Kidney (tissue), 14 donors: ENCODE results near the gene AUTS2. TPM values are rescaled to one million over a fixed set of nuclear protein-coding genes. Genes with fewer than 3 reads are reported as not detected.

Experiments used
- DNase-seq, 5 donors: peaks; one replicate each; pipeline ENCODE4 v3.0.0-alpha.2; 2013 to 2020
- FAIRE-seq: peaks from 2 replicates; lab custom pipeline; 2012; peaks lifted over from hg19 to GRCh38; lab: Jason Lieb, UNC
- H3K27ac ChIP-seq, 2 donors: one replicate each; pipeline ENCODE4 v1.7.0; 2013; ENCODE audit warnings: low read depth in 2 of 2, low read length in 2 of 2, inconsistent platforms in 1 of 2
- H3K27me3 ChIP-seq: one replicate; pipeline ENCODE4 v1.7.1; 2013; ENCODE audit warnings: low read length, inconsistent platforms; ENCODE audit not compliant: control insufficient read depth, insufficient read depth
- H3K36me3 ChIP-seq, 3 donors: one replicate each; pipeline versions ENCODE4 v1.7.0 to v1.7.1; 2013; ENCODE audit warnings: low read length in 3 of 3, control low read depth in 1 of 3, inconsistent platforms in 1 of 3; ENCODE audit not compliant: insufficient read depth in 3 of 3, control insufficient read depth in 2 of 3
- H3K4me1 ChIP-seq, 3 donors: one replicate each; pipeline versions ENCODE4 v1.7.0 to v1.7.1; 2013; ENCODE audit warnings: low read length in 3 of 3, inconsistent platforms in 1 of 3, low read depth in 1 of 3; ENCODE audit not compliant: control insufficient read depth in 2 of 3, insufficient read depth in 2 of 3
- H3K4me3 ChIP-seq, 3 donors: one replicate each; pipeline versions ENCODE4 v1.7.0 to v1.8.1; 2013; ENCODE audit warnings: low read length in 3 of 3, control low read depth in 1 of 3, inconsistent platforms in 1 of 3
- H3K9ac ChIP-seq, 3 donors: one replicate each; pipeline versions ENCODE4 v1.7.0 to v1.7.1; 2013; ENCODE audit warnings: low read length in 3 of 3, control low read depth in 1 of 3, inconsistent platforms in 1 of 3
- H3K9me3 ChIP-seq, 3 donors: one replicate each; pipeline versions ENCODE4 v1.7.0 to v1.7.1; 2013; ENCODE audit warnings: low read length in 3 of 3, control low read depth in 1 of 3, inconsistent platforms in 1 of 3; ENCODE audit not compliant: control insufficient read depth in 2 of 3, insufficient read depth in 1 of 3
- intact Hi-C: fragments of 100-400 bp; cut with DNase I; formaldehyde crosslinking; loops from one replicate; pipeline ENCODE4 v1.11.1; 2022
- polyA plus RNA-seq: library from polyadenylated mRNA; stranded (reverse); fragments of 350-450 nt; fragmentation: Illumina TruSeq; extraction: RNeasy Lipid Tissue Mini Kit (QIAGEN cat#74804); gene quantifications from one replicate; pipeline ENCODE4 v1.2.3, GENCODE V29; 2014; ENCODE audit warnings: low read depth, low replicate concordance; ENCODE audit not compliant: insufficient read depth
- total RNA-seq: library from RNA; stranded (reverse); fragmentation: NEBNext Ultra II Directional; extraction: Animal tissue kit (Norgen Biotek cat#: 25700); gene quantifications from one replicate; pipeline ENCODE4 v1.2.1, GENCODE V29; 2021
- TF ChIP-seq, protein P1 (sequence below): IDR thresholded peaks from 3 replicates; pipeline ENCODE4 v1.5.1; 2012; ENCODE audit warnings: mild to moderate bottlenecking, moderate library complexity, borderline replicate concordance; ENCODE audit not compliant: insufficient read depth; ENCODE audit errors: extremely low read depth
- donor health status: control.
- donor health status: control.
- donor health status: control.
- donor health status: control.
- donor health status: control.
- donor health status: DM: yes; HTN: yes; CAD: no.
- donor health status: Normal renal cell carcinoma (clear cell type).

AUTS2 gene
- total and polyA plus RNA-seq, 2 donors from 2014 or later: 5.2 to 33.8 TPM

DNA sequence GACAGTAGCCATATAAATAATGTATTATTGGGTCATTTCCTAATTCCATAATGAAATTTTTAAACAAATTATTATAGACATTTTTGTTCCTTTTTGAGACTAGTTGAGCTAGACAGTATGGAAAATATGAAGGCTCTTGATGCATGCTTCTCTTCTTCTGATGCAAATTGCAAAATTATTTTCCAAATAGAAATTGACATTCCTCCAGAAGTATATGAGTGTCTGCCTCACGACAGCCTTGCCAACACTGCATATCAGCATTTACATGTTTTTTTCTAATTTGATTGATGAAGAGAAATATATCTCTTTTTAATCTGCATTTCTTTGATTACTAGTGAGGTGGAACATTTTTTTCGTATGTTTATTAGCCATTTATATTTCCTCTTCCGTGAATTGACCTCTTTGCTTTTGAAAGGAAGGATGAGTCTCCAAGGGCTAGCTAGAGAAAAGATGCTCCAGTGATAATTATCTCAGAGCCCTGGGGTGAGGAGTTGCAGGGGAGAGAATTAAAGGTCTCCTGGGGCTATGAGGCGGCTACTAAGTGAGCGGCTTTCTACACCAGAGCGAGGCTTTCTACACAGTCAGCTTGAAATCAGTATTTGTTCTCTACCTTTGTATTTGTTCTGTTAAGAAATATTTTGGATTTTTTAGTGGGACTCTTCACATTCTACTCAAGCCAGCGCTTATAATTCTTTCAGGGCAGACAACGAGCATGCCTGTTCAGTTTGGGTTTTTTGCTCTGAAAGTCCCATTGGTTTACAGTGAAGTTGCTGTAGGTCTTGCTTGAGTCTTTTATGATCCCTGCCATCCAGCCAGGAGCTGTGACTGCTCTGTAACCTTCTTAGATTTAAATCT lies 821.5 kb downstream of the AUTS2 start:
- Histone ChIP-seq H3K27ac (no peak overlapping the region), H3K4me3 (no peak overlapping the region), H3K27me3 (no peaks in the 10 kb centered on the region), H3K9me3 (no peaks in the 10 kb centered on the region), H3K9ac (no peak overlapping the region), H3K36me3 (no peaks in the 10 kb centered on the region), H3K4me1 (no peaks in the 10 kb centered on the region)
- FAIRE-seq (no peak), DNase-seq (no peak)
- intact Hi-C loops: no loop called here
- TF ChIP-seq, protein P1, sequence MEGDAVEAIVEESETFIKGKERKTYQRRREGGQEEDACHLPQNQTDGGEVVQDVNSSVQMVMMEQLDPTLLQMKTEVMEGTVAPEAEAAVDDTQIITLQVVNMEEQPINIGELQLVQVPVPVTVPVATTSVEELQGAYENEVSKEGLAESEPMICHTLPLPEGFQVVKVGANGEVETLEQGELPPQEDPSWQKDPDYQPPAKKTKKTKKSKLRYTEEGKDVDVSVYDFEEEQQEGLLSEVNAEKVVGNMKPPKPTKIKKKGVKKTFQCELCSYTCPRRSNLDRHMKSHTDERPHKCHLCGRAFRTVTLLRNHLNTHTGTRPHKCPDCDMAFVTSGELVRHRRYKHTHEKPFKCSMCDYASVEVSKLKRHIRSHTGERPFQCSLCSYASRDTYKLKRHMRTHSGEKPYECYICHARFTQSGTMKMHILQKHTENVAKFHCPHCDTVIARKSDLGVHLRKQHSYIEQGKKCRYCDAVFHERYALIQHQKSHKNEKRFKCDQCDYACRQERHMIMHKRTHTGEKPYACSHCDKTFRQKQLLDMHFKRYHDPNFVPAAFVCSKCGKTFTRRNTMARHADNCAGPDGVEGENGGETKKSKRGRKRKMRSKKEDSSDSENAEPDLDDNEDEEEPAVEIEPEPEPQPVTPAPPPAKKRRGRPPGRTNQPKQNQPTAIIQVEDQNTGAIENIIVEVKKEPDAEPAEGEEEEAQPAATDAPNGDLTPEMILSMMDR: no peak

DNA sequence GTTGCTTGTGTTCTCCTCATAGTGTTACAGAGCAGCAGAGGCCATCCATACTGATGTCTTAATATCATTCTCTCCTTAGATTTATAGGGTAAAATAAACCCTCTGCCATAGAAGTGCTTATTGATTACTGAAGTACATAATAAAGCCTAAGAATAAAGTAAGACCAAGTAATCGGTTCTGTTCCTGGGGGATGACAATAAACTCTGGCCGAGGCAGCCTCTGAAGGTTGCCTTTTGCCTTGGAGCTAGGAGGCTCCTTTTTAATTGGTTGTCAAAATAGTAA lies 822.0 kb downstream of the AUTS2 start:
- no peak overlapping the region for H3K27ac ChIP-seq
- H3K4me1 ChIP-seq: no peaks in the 10 kb centered on the region
- no peak for DNase-seq
- H3K9ac ChIP-seq: no peak overlapping the region
- H3K4me3 ChIP-seq: no peak overlapping the region
- no peak for FAIRE-seq
- H3K27me3 ChIP-seq: no peaks in the 10 kb centered on the region
- intact Hi-C loops: no loop called here
- H3K36me3 ChIP-seq: no peaks in the 10 kb centered on the region
- TF ChIP-seq, protein P1: no peak
- no peaks in the 10 kb centered on the region for H3K9me3 ChIP-seq

DNA sequence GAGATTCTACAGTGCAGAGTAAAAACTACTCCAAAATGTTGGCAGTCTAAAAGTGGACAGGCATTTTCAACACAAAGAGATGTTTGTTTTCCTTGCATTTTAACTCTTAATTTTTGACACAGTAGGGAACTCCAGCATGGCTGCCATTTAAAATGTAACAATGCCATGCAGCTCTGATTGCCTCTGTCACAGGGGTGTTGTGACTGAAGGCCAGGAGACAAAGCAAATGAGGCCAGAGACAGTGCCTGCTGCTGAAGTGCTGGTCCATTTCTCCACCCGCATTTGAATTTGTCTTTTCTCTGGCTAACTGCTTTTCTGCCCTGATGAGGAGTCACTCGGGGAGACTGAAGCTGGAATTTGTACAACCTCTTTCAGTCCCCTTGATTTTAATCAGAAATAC lies 823.0 kb downstream of the AUTS2 start:
- Histone ChIP-seq H3K27ac (no peak overlapping the region), H3K36me3 (no peaks in the 10 kb centered on the region), H3K27me3 (no peaks in the 10 kb centered on the region), H3K9me3 (no peaks in the 10 kb centered on the region), H3K4me3 (no peak overlapping the region), H3K9ac (no peak overlapping the region), H3K4me1 (no peaks in the 10 kb centered on the region)
- TF ChIP-seq, protein P1: no peak
- intact Hi-C loops: no loop called here
- no peak for FAIRE-seq
- DNase-seq: no peak
